OCI-LY1 (cell line): Measurements from ENCODE around the gene PRAC1.

Source experiments
- EZH2 ChIP-seq: fragments of 200-600 bp; sonication (generic), shearing (Covaris generic); IDR thresholded peaks from 2 replicates; pipeline ENCODE4 v1.8.0; 2017; ENCODE audit warnings: borderline replicate concordance, mixed run types, mild to moderate bottlenecking, antibody characterized with exemption, low read length, moderate library complexity, mixed read lengths
- TF ChIP-seq, protein P1 (sequence below): fragments of 200-600 bp; sonication (generic), shearing (Covaris generic); IDR thresholded peaks from 2 replicates; pipeline ENCODE4 v1.5.1; 2017; ENCODE audit warnings: mild to moderate bottlenecking, antibody characterized with exemption, low read length, moderate library complexity, mixed read lengths

GRCh38 chr17:48757524-48757961 lies 35.2 kb upstream of the PRAC1 start:
- TF ChIP-seq, protein P1, sequence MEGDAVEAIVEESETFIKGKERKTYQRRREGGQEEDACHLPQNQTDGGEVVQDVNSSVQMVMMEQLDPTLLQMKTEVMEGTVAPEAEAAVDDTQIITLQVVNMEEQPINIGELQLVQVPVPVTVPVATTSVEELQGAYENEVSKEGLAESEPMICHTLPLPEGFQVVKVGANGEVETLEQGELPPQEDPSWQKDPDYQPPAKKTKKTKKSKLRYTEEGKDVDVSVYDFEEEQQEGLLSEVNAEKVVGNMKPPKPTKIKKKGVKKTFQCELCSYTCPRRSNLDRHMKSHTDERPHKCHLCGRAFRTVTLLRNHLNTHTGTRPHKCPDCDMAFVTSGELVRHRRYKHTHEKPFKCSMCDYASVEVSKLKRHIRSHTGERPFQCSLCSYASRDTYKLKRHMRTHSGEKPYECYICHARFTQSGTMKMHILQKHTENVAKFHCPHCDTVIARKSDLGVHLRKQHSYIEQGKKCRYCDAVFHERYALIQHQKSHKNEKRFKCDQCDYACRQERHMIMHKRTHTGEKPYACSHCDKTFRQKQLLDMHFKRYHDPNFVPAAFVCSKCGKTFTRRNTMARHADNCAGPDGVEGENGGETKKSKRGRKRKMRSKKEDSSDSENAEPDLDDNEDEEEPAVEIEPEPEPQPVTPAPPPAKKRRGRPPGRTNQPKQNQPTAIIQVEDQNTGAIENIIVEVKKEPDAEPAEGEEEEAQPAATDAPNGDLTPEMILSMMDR = no peak
- TF ChIP-seq EZH2 = no peak
